ENCODE data around the gene C6orf163. TPM values are rescaled to one million over a fixed set of nuclear protein-coding genes. Genes with fewer than 3 reads are reported as not detected.

Gene C6orf163
- total RNA-seq, 1 experiment from 2014 or later, result 1.2 TPM

DNA sequence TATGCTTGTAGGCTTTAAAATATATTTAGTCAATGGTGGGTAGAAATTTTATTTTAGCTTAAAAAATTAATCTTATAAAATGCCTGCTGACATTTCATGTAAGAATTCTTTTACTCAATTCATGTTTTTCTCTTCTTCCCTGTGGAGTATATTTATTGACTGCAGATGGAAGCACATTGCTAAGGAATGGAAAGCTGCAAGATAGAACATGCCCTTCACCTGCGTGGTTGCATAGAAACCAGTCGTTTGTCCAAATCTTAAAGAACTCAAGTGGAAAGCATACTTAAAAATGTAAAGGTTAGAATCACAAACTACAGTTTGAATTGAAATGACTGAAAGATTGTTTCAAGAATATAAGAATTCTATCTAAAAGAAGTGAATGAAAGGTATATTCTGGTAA, 30.7 kb downstream of the C6orf163 start:
- H3K18ac ChIP-seq (ENCODE audit: insufficient read length, low read depth, low read length), result no peak overlapping the region
- no peaks in the 10 kb centered on the region for H3K79me2 ChIP-seq (ENCODE audit: insufficient read depth, low read length)
- H3K79me1 ChIP-seq (ENCODE audit: insufficient read depth, low read depth, low read length, poor library complexity, severe bottlenecking), result no peaks in the 10 kb centered on the region
- H4K5ac ChIP-seq (ENCODE audit: insufficient read length, low read depth, low read length), result no peak overlapping the region
- no peak for DNase-seq
- no peak overlapping the region for H2BK20ac ChIP-seq (ENCODE audit: low read depth, low read length, poor library complexity, severe bottlenecking)
- H3K23me2 ChIP-seq (ENCODE audit: insufficient read length, low read depth, low read length, poor library complexity, severe bottlenecking), result no peaks in the 10 kb centered on the region
- H2BK120ac ChIP-seq (ENCODE audit: low read depth, low read length, poor library complexity, severe bottlenecking), result no peak overlapping the region
- H3K27me3 ChIP-seq (ENCODE audit: insufficient read depth, low read length), result no peaks in the 10 kb centered on the region
- no peak overlapping the region for H2BK15ac ChIP-seq (ENCODE audit: low read depth, low read length)
- no peak overlapping the region for H4K91ac ChIP-seq (ENCODE audit: insufficient read length, low read depth, low read length)
- no peaks in the 10 kb centered on the region for H3K27me3 Mint-ChIP-seq (ENCODE audit: low read depth)
- H3K14ac ChIP-seq (ENCODE audit: insufficient read depth, low read length), result no peak overlapping the region
- no peak overlapping the region for H3T11ph ChIP-seq (ENCODE audit: low read length)
- no CpG with 5 or more reads among the region's 2 CpGs for WGBS (ENCODE audit: extremely low coverage, insufficient read length, low lambda C conversion rate)
- H3K23ac ChIP-seq (ENCODE audit: insufficient read length, low read depth, low read length), result no peak overlapping the region
- peaks cover 0 to 4% (median 2%) of the 10 kb centered on the region in 3 experiments; a peak in 4 of 7 replicates for H3K36me3 Mint-ChIP-seq (ENCODE audit: insufficient read depth in 1 of 3, low read depth in 3 of 3)
- no peak overlapping the region for H3K4ac ChIP-seq (ENCODE audit: low read depth, low read length)
- H2BK12ac ChIP-seq (ENCODE audit: insufficient read length, low read depth, low read length), result no peak overlapping the region
- H2AK5ac ChIP-seq (ENCODE audit: insufficient read length, low read length), result no peak overlapping the region
- no peak overlapping the region for H3K9ac ChIP-seq (ENCODE audit: extremely low read depth, insufficient read length, low read length)
- TF ChIP-seq, protein P1, sequence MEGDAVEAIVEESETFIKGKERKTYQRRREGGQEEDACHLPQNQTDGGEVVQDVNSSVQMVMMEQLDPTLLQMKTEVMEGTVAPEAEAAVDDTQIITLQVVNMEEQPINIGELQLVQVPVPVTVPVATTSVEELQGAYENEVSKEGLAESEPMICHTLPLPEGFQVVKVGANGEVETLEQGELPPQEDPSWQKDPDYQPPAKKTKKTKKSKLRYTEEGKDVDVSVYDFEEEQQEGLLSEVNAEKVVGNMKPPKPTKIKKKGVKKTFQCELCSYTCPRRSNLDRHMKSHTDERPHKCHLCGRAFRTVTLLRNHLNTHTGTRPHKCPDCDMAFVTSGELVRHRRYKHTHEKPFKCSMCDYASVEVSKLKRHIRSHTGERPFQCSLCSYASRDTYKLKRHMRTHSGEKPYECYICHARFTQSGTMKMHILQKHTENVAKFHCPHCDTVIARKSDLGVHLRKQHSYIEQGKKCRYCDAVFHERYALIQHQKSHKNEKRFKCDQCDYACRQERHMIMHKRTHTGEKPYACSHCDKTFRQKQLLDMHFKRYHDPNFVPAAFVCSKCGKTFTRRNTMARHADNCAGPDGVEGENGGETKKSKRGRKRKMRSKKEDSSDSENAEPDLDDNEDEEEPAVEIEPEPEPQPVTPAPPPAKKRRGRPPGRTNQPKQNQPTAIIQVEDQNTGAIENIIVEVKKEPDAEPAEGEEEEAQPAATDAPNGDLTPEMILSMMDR (conservative IDR thresholded peaks at IDR 0.05), result no peak
- no peak overlapping the region for H3K56ac ChIP-seq (ENCODE audit: insufficient read length, low read depth, low read length)
- no peak overlapping the region for H2BK5ac ChIP-seq (ENCODE audit: insufficient read length, low read length)
- no peaks in the 10 kb centered on the region for H4K20me1 ChIP-seq (ENCODE audit: control insufficient read depth, insufficient read depth, insufficient read length)
- no peaks in the 10 kb centered on the region for H3K9me3 ChIP-seq (ENCODE audit: control insufficient read depth, low read depth, low read length)
- H3K4me1 ChIP-seq (ENCODE audit: insufficient read depth, low read length), result no peaks in the 10 kb centered on the region
- H3K4me1 Mint-ChIP-seq, result peaks cover 0 to 5% of the 10 kb centered on the region in 2 experiments; a peak in 2 of 4 replicates
- H3K4me2 ChIP-seq (ENCODE audit: insufficient read depth, insufficient read length, low read length), result no peak overlapping the region
- H3K9me3 Mint-ChIP-seq, result peaks cover 6 to 14% of the 10 kb centered on the region in 2 experiments; a peak in 3 of 5 replicates
- H3K27ac ChIP-seq (ENCODE audit: insufficient read length, low read depth, low read length), result no peak overlapping the region
- H3K27ac Mint-ChIP-seq, result no peak overlapping the region
- no peak overlapping the region for H2AFZ ChIP-seq (ENCODE audit: low read length)
- no peak overlapping the region for H3K4me3 Mint-ChIP-seq
- no peak overlapping the region for H4K8ac ChIP-seq (replicated peaks; ENCODE audit: insufficient read length, low read depth, low read length)

Measured in H9 (cell line).